Measurements from ENCODE around the gene PIF1. TPM values are rescaled to one million over a fixed set of nuclear protein-coding genes. Genes with fewer than 3 reads are reported as not detected.

Gene PIF1
- total RNA-seq, 2 experiments from 2014 or later: 0.22 to 0.27 TPM

GRCh38 chr15:64856429-64857145 lies 31.1 kb upstream of the PIF1 start:
- DNase-seq: no peak
- no peak for ATAC-seq (ENCODE audit: poor library complexity)
- CTCF ChIA-PET: interaction anchor here (1.0 to 1.8 kb wide), 4 partner anchors 39 to 49 kb away, joined by 4 to 6 read pairs (median 4); no protein-coding TSS in a partner anchor
- Mint-ChIP-seq H3K9me3 (no peaks in the 10 kb centered on the region), H3K36me3 (ENCODE audit: low read depth) (peaks cover 85% of the 10 kb centered on the region), H3K4me3 (no peak overlapping the region), H3K27ac (peak overlapping the region; percentile 68), H3K27me3 (no peaks in the 10 kb centered on the region), H3K4me1 (ENCODE audit: low read depth) (peaks cover 52% of the 10 kb centered on the region)
- H3K4me1 ChIP-seq (ENCODE audit: insufficient read depth, low read length): peaks cover 63% of the 10 kb centered on the region
- H3K27me3 ChIP-seq (ENCODE audit: control insufficient read depth in 1 of 2, insufficient read depth in 2 of 2, low read length in 2 of 2): no peaks in the 10 kb centered on the region
- H3K27ac ChIP-seq (ENCODE audit: low read depth in 1 of 2, low read length in 2 of 2): no peak overlapping the region
- POLR2A ChIA-PET: interaction anchor here (1.0 to 2.5 kb wide), 3 partner anchors 12 to 38 kb away, joined by 3 to 10 read pairs (median 4); partner anchors contain the start of gene PIF1
- no peaks in the 10 kb centered on the region for H3K9me3 ChIP-seq (ENCODE audit: control insufficient read depth in 1 of 2, insufficient read depth in 1 of 2, low read length in 2 of 2)
- no peak overlapping the region for H3K4me3 ChIP-seq (ENCODE audit: low read length)
- TF ChIP-seq, protein P1, sequence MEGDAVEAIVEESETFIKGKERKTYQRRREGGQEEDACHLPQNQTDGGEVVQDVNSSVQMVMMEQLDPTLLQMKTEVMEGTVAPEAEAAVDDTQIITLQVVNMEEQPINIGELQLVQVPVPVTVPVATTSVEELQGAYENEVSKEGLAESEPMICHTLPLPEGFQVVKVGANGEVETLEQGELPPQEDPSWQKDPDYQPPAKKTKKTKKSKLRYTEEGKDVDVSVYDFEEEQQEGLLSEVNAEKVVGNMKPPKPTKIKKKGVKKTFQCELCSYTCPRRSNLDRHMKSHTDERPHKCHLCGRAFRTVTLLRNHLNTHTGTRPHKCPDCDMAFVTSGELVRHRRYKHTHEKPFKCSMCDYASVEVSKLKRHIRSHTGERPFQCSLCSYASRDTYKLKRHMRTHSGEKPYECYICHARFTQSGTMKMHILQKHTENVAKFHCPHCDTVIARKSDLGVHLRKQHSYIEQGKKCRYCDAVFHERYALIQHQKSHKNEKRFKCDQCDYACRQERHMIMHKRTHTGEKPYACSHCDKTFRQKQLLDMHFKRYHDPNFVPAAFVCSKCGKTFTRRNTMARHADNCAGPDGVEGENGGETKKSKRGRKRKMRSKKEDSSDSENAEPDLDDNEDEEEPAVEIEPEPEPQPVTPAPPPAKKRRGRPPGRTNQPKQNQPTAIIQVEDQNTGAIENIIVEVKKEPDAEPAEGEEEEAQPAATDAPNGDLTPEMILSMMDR (IDR thresholded peaks at IDR 0.05): no peak
- H3K36me3 ChIP-seq (ENCODE audit: insufficient read depth, low read length): peaks cover 89% of the 10 kb centered on the region
- intact Hi-C loops (cut with DNase I, micrococcal nuclease): loop anchor here in 1 of 2 experiments (5.0 kb wide), 1 partner anchor 51 kb away; no protein-coding TSS in a partner anchor

GRCh38 chr15:64855205-64855975 lies 29.9 kb upstream of the PIF1 start:
- intact Hi-C loops (cut with DNase I, micrococcal nuclease): loop anchor here in 1 of 2 experiments (5.0 kb wide), 1 partner anchor 52 kb away; no protein-coding TSS in a partner anchor
- H3K4me3 Mint-ChIP-seq: no peak overlapping the region
- no peaks in the 10 kb centered on the region for H3K9me3 ChIP-seq (ENCODE audit: control insufficient read depth in 1 of 2, insufficient read depth in 1 of 2, low read length in 2 of 2)
- ChIA-PET POLR2A (interaction anchor here (2.5 kb wide), 1 partner anchor 39 kb away, joined by 10 read pairs; no protein-coding TSS in a partner anchor), CTCF (interaction anchor here (1.1 to 1.8 kb wide), 5 partner anchors 10 to 50 kb away, joined by 3 to 6 read pairs (median 4); no protein-coding TSS in a partner anchor)
- H3K9me3 Mint-ChIP-seq: no peaks in the 10 kb centered on the region
- ATAC-seq (ENCODE audit: poor library complexity): no peak
- H3K27me3 ChIP-seq (ENCODE audit: control insufficient read depth in 1 of 2, insufficient read depth in 2 of 2, low read length in 2 of 2): no peaks in the 10 kb centered on the region
- H3K36me3 Mint-ChIP-seq (ENCODE audit: low read depth): peaks cover 86% of the 10 kb centered on the region
- peaks cover 69% of the 10 kb centered on the region for H3K4me1 ChIP-seq (ENCODE audit: insufficient read depth, low read length)
- peaks cover 89% of the 10 kb centered on the region for H3K36me3 ChIP-seq (ENCODE audit: insufficient read depth, low read length)
- no peak for DNase-seq
- H3K27ac ChIP-seq (ENCODE audit: low read depth in 1 of 2, low read length in 2 of 2): no peak overlapping the region
- TF ChIP-seq, protein P1 (IDR thresholded peaks at IDR 0.05): no peak
- H3K4me1 Mint-ChIP-seq (ENCODE audit: low read depth): peaks cover 61% of the 10 kb centered on the region
- H3K27me3 Mint-ChIP-seq: no peaks in the 10 kb centered on the region
- H3K27ac Mint-ChIP-seq: peak overlapping the region; percentile 64
- no peak overlapping the region for H3K4me3 ChIP-seq (ENCODE audit: low read length)

DNA sequence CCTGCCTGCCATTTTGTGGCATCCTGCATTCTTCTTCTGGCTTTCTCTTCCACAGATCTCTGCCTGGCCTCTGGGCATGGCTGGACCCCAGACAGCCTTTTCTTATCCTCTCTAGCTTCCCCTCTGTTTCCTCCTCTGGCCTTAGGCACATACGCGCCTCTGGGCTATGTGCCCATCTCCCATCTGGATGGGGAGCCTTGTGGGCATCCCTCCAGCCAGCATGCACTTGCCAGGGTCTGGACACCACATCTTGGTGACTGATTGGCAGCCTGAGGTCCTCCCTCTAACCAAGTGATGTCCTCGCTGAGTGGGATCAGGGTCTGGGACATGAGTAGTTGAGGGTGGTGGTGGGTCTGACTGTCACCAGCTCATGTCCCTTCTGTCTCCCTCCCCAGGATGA lies 29.1 kb upstream of the PIF1 start:
- Mint-ChIP-seq H3K4me3 (no peak overlapping the region), H3K9me3 (no peaks in the 10 kb centered on the region), H3K36me3 (ENCODE audit: low read depth) (peaks cover 86% of the 10 kb centered on the region), H3K4me1 (ENCODE audit: low read depth) (peaks cover 64% of the 10 kb centered on the region), H3K27me3 (no peaks in the 10 kb centered on the region), H3K27ac (peak overlapping the region; percentile 33)
- Histone ChIP-seq H3K9me3 (ENCODE audit: control insufficient read depth in 1 of 2, insufficient read depth in 1 of 2, low read length in 2 of 2) (no peaks in the 10 kb centered on the region), H3K27me3 (ENCODE audit: control insufficient read depth in 1 of 2, insufficient read depth in 2 of 2, low read length in 2 of 2) (no peaks in the 10 kb centered on the region), H3K36me3 (ENCODE audit: insufficient read depth, low read length) (peaks cover 86% of the 10 kb centered on the region), H3K4me3 (ENCODE audit: low read length) (no peak overlapping the region), H3K27ac (ENCODE audit: low read depth in 1 of 2, low read length in 2 of 2) (no peak overlapping the region), H3K4me1 (ENCODE audit: insufficient read depth, low read length) (peaks cover 69% of the 10 kb centered on the region)
- CTCF ChIA-PET: interaction anchor here (1.1 to 1.8 kb wide), 3 partner anchors 9 to 51 kb away, joined by 3 to 6 read pairs (median 3); no protein-coding TSS in a partner anchor
- no peak for DNase-seq
- intact Hi-C loops (cut with DNase I, micrococcal nuclease): no loop called here
- POLR2A ChIA-PET: interaction anchor here (0.6 to 2.5 kb wide), 3 partner anchors 14 to 570 kb away, joined by 3 to 10 read pairs (median 5); no protein-coding TSS in a partner anchor
- TF ChIP-seq, protein P1 (IDR thresholded peaks at IDR 0.05): no peak
- no peak for ATAC-seq (ENCODE audit: poor library complexity)
